Hepatocyte (in vitro differentiated cells): ENCODE measurements around the gene BCL2L1.
"Not testable (repeated sequence)": the region's sequence is repeated elsewhere in the genome, so short reads cannot be mapped to it uniquely, and the experiment has no call there.

Experiments
- CTCF ChIP-seq: fragments of 200-600 bp; sonication (generic); IDR thresholded peaks from 2 replicates; pipeline ENCODE4 v1.5.1; 2016; ENCODE audit warnings: antibody characterized with exemption, mild to moderate bottlenecking; ENCODE audit not compliant: poor library complexity
- EZH2 ChIP-seq: fragments of 200-600 bp; sonication (generic); IDR thresholded peaks from 2 replicates; pipeline ENCODE4 v1.6.1; 2016; ENCODE audit warnings: antibody characterized with exemption, mild to moderate bottlenecking, borderline replicate concordance

- not testable (repeated sequence) for TF ChIP-seq CTCF, EZH2
These were observed 94.6 kb downstream of the BCL2L1 start for GRCh38 chr20:31628057-31628456.
